ENCODE data around the gene FANCC. TPM values are rescaled to one million over a fixed set of nuclear protein-coding genes. Genes with fewer than 3 reads are reported as not detected.

The FANCC gene
- total RNA-seq, 1 experiment from 2014 or later, result 25.3 TPM

DNA sequence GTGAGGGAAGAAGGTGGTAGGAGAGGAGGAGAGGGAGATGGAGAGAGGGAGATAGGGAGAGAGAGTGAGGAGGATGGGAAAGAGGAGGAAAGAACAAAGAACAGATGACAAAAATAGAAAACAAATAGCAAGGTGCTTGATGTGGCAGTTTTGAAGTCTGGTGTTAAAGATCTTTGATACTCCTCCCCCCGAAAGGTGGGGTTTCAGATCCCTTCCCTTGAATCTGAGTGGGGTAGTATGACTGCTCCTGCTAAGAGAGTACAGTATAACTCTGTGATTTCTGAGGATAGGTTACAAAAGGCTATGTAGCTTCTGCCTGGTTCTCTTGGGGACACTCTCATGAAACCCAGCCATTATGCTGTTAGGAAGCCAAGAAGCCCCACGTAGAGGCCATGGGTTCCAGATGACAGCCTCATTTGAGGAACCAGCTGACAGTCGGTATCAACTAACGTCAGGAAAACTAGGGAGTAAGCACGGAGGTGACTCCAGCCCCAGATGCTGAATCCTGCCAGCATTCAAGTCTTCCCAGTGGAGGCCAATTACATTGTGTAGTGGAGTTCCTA lies 102.1 kb downstream of the FANCC start:
- no peak for DNase-seq (ENCODE audit: low spot score)
- Histone ChIP-seq H3K27me3 (replicated peaks; ENCODE audit: insufficient read depth, low read depth, low read length, poor library complexity) (no peaks in the 10 kb centered on the region), H3K36me3 (ENCODE audit: insufficient read depth, low read length, poor library complexity, severe bottlenecking) (no peaks in the 10 kb centered on the region), H3K4me1 (ENCODE audit: insufficient read depth, low read length, poor library complexity, severe bottlenecking) (peaks cover 46% of the 10 kb centered on the region), H3K27ac (ENCODE audit: low read depth, low read length, poor library complexity, severe bottlenecking) (no peak overlapping the region), H3K4me3 (ENCODE audit: low read depth, low read length, poor library complexity, severe bottlenecking) (no peak overlapping the region), H3K9me3 (ENCODE audit: low read depth, low read length, poor library complexity, severe bottlenecking) (no peaks in the 10 kb centered on the region)
- no TSS peak for BruUV-seq (replicated peaks)
- intact Hi-C loops (cut with micrococcal nuclease; ENCODE audit: unreplicated experiment), result no loop called here
- ChIA-PET POLR2A (ENCODE audit: low non-redundant PET) (no interaction called here), CTCF (no interaction called here)
- TF ChIP-seq, protein P1, sequence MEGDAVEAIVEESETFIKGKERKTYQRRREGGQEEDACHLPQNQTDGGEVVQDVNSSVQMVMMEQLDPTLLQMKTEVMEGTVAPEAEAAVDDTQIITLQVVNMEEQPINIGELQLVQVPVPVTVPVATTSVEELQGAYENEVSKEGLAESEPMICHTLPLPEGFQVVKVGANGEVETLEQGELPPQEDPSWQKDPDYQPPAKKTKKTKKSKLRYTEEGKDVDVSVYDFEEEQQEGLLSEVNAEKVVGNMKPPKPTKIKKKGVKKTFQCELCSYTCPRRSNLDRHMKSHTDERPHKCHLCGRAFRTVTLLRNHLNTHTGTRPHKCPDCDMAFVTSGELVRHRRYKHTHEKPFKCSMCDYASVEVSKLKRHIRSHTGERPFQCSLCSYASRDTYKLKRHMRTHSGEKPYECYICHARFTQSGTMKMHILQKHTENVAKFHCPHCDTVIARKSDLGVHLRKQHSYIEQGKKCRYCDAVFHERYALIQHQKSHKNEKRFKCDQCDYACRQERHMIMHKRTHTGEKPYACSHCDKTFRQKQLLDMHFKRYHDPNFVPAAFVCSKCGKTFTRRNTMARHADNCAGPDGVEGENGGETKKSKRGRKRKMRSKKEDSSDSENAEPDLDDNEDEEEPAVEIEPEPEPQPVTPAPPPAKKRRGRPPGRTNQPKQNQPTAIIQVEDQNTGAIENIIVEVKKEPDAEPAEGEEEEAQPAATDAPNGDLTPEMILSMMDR (conservative IDR thresholded peaks at IDR 0.05; ENCODE audit: low read depth, low read length), result no peak
- TF ChIP-seq EZH2 (IDR thresholded peaks at IDR 0.05; ENCODE audit: borderline replicate concordance, low read depth, low read length, poor library complexity, severe bottlenecking), result no peak

DNA sequence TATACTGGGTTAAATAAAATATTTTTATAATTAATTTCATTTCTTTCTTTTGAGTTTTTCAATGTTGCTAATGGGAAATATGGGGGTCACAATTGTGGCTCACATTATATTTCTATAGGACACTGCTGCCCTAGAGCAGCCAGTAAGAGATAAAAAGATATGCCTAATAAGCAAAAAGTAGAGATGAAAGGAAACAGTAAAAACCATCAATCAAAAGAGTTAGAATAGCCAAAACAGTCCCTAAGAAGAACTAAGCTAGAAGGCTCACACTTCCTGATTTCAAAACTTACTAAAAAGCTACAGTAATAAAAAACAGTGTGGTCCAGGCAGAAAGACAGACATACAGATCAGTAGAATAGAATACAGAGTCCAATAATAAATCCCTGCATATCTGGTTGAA lies 104.4 kb downstream of the FANCC start:
- TF ChIP-seq, protein P1 (conservative IDR thresholded peaks at IDR 0.05; ENCODE audit: low read depth, low read length), result no peak
- no peak for TF ChIP-seq EZH2 (IDR thresholded peaks at IDR 0.05; ENCODE audit: borderline replicate concordance, low read depth, low read length, poor library complexity, severe bottlenecking)
- intact Hi-C loops (cut with micrococcal nuclease; ENCODE audit: unreplicated experiment), result no loop called here
- ChIA-PET CTCF (no interaction called here), POLR2A (ENCODE audit: low non-redundant PET) (no interaction called here)
- H3K27me3 ChIP-seq (replicated peaks; ENCODE audit: insufficient read depth, low read depth, low read length, poor library complexity), result no peaks in the 10 kb centered on the region
- H3K4me3 ChIP-seq (ENCODE audit: low read depth, low read length, poor library complexity, severe bottlenecking), result no peak overlapping the region
- no peak overlapping the region for H3K27ac ChIP-seq (ENCODE audit: low read depth, low read length, poor library complexity, severe bottlenecking)
- BruUV-seq (replicated peaks), result no TSS peak
- H3K36me3 ChIP-seq (ENCODE audit: insufficient read depth, low read length, poor library complexity, severe bottlenecking), result no peaks in the 10 kb centered on the region
- H3K9me3 ChIP-seq (ENCODE audit: low read depth, low read length, poor library complexity, severe bottlenecking), result no peaks in the 10 kb centered on the region
- DNase-seq (ENCODE audit: low spot score), result no peak
- H3K4me1 ChIP-seq (ENCODE audit: insufficient read depth, low read length, poor library complexity, severe bottlenecking), result peaks cover 33% of the 10 kb centered on the region

DNA sequence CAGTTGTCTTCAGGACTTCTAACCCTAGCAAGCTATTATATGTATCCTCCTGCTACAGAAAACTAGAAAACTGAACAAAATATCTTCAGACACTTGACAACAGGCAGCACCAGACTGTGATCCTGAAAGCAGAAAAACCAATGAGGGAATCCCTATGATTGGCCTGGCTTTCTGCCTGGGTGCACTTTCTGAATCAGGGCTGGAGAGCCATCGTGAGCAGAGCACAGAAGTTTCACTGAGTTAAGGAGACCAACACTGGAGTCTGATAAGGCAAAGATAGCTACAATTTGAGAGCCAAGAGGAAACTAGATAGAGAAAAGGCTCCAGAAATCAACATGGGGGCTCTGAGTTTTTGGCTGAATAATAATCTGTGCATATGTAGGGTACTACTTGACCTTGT lies 106.5 kb downstream of the FANCC start:
- no TSS peak for BruUV-seq (replicated peaks)
- Histone ChIP-seq H3K27me3 (replicated peaks; ENCODE audit: insufficient read depth, low read depth, low read length, poor library complexity) (no peaks in the 10 kb centered on the region), H3K36me3 (ENCODE audit: insufficient read depth, low read length, poor library complexity, severe bottlenecking) (no peaks in the 10 kb centered on the region), H3K9me3 (ENCODE audit: low read depth, low read length, poor library complexity, severe bottlenecking) (no peaks in the 10 kb centered on the region), H3K27ac (ENCODE audit: low read depth, low read length, poor library complexity, severe bottlenecking) (no peak overlapping the region), H3K4me3 (ENCODE audit: low read depth, low read length, poor library complexity, severe bottlenecking) (no peak overlapping the region), H3K4me1 (ENCODE audit: insufficient read depth, low read length, poor library complexity, severe bottlenecking) (peaks cover 35% of the 10 kb centered on the region)
- TF ChIP-seq, protein P1 (conservative IDR thresholded peaks at IDR 0.05; ENCODE audit: low read depth, low read length), result no peak
- TF ChIP-seq EZH2 (IDR thresholded peaks at IDR 0.05; ENCODE audit: borderline replicate concordance, low read depth, low read length, poor library complexity, severe bottlenecking), result no peak
- ChIA-PET POLR2A (ENCODE audit: low non-redundant PET) (no interaction called here), CTCF (no interaction called here)
- intact Hi-C loops (cut with micrococcal nuclease; ENCODE audit: unreplicated experiment), result no loop called here
- DNase-seq (ENCODE audit: low spot score), result no peak
